ENCODE results near the gene SMARCE1.

GRCh38 chr17:40675905-40676304 lies 28.3 kb upstream of the SMARCE1 start:
- no peak for TF ChIP-seq CTCF (conservative IDR thresholded peaks at IDR 0.05; ENCODE audit: low read depth, low read length)
- TF ChIP-seq RAD21 (IDR thresholded peaks at IDR 0.05; ENCODE audit: low read length): no peak
- TF ChIP-seq ELK1 (IDR thresholded peaks at IDR 0.05; ENCODE audit: borderline replicate concordance, low read depth, low read length): no peak
- no peak for TF ChIP-seq RCOR1 (IDR thresholded peaks at IDR 0.05; ENCODE audit: insufficient replicate concordance, low read length)
- TF ChIP-seq BHLHE40 (IDR thresholded peaks at IDR 0.05; ENCODE audit: low read depth, low read length): no peak
- no peak for TF ChIP-seq POLR2A (IDR thresholded peaks at IDR 0.05; ENCODE audit: low read depth, low read length)
- TF ChIP-seq MAFK (IDR thresholded peaks at IDR 0.05; ENCODE audit: low read depth, low read length): no peak
- TF ChIP-seq MXI1 (IDR thresholded peaks at IDR 0.05; ENCODE audit: borderline replicate concordance, low read depth, low read length): no peak
- TF ChIP-seq SMC3 (IDR thresholded peaks at IDR 0.05; ENCODE audit: low read depth, low read length): no peak
- no peak for TF ChIP-seq USF2 (IDR thresholded peaks at IDR 0.05; ENCODE audit: low read depth, low read length)

All from IMR-90 (cell line).